IPS-20b (cell line): ENCODE data around the gene F7.

Source experiments
- H3K27ac ChIP-seq: one replicate; pipeline ENCODE4 v1.5.1; 2013; ENCODE audit warnings: low read length
- H3K27me3 ChIP-seq: 2 replicates; pipeline ENCODE4 v1.6.1; 2013; ENCODE audit warnings: mild to moderate bottlenecking, low read length, inconsistent platforms; ENCODE audit not compliant: insufficient read depth
- H3K36me3 ChIP-seq: 2 replicates; pipeline ENCODE4 v1.6.1; 2013; ENCODE audit warnings: low read depth, mild to moderate bottlenecking, inconsistent platforms, low read length, moderate library complexity; ENCODE audit not compliant: insufficient read depth
- H3K4me1 ChIP-seq: 2 replicates; pipeline ENCODE4 v1.6.1; 2013; ENCODE audit warnings: mild to moderate bottlenecking, control low read depth, inconsistent platforms, low read length, moderate library complexity; ENCODE audit not compliant: insufficient read depth
- H3K4me3 ChIP-seq: 2 replicates; pipeline ENCODE4 v1.5.1; 2013; ENCODE audit warnings: mild to moderate bottlenecking, low read length, inconsistent platforms
- H3K9ac ChIP-seq: 2 replicates; pipeline ENCODE4 v1.6.1; 2013; ENCODE audit warnings: low read depth, mild to moderate bottlenecking, inconsistent platforms, low read length, moderate library complexity
- H3K9me3 ChIP-seq: 2 replicates; pipeline ENCODE4 v1.6.1; 2013; ENCODE audit warnings: mild to moderate bottlenecking, low read depth, low read length, inconsistent platforms; ENCODE audit not compliant: insufficient read depth

The F7 gene

DNA sequence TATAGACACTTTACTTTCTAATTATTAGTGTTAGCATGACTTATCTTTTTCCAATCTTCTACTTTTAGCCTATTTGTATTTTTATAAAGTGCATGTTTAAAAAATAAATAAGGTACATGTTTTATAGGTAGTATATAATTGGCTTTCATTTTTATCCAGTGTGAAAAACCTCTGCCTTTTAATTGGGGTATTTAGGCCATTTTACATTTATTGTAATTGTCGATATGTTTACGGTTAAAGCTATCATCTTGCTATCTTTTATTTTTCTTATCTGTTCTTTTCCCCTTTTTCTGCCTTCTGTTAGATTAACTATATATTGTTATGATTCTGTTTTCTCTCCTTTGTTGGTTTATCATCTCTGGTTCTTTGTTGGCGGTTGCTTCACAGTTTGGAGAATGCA, 62.0 kb downstream of the F7 start:
- H3K9ac ChIP-seq, result no peak overlapping the region
- H3K4me3 ChIP-seq, result no peak overlapping the region
- peaks cover 4% of the 10 kb centered on the region; the same call in 1 of the 2 replicates for H3K4me1 ChIP-seq
- H3K27me3 ChIP-seq, result no peaks in the 10 kb centered on the region
- no peak overlapping the region for H3K27ac ChIP-seq
- no peaks in the 10 kb centered on the region for H3K9me3 ChIP-seq
- H3K36me3 ChIP-seq, result peaks cover 43% of the 10 kb centered on the region; the same call in 1 of the 2 replicates

DNA sequence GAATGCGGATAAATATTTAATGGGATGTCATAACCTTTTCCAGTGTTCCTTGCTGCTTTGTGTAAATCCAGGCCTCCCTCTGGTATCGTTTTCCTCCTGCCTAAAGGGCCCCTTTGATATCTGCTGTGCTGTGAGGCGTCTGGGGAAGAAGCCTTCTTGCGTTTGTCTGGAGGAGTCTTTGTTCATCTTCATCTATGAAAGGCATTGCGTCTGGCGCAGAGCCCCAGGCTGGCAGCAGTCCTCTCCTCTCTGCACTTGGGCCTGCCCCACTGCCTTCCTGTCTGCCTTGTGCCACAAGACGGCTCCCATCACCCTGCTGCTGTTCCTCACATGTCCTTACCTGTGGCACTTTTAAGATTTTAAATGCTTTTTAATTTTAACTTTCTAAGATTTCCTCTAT, 62.6 kb downstream of the F7 start:
- Histone ChIP-seq H3K9me3 (no peaks in the 10 kb centered on the region), H3K4me1 (no peaks in the 10 kb centered on the region; the same call in 1 of the 2 replicates), H3K36me3 (peaks cover 49% of the 10 kb centered on the region; the same call in 1 of the 2 replicates), H3K27ac (no peak overlapping the region), H3K27me3 (no peaks in the 10 kb centered on the region), H3K9ac (no peak overlapping the region), H3K4me3 (no peak overlapping the region)

DNA sequence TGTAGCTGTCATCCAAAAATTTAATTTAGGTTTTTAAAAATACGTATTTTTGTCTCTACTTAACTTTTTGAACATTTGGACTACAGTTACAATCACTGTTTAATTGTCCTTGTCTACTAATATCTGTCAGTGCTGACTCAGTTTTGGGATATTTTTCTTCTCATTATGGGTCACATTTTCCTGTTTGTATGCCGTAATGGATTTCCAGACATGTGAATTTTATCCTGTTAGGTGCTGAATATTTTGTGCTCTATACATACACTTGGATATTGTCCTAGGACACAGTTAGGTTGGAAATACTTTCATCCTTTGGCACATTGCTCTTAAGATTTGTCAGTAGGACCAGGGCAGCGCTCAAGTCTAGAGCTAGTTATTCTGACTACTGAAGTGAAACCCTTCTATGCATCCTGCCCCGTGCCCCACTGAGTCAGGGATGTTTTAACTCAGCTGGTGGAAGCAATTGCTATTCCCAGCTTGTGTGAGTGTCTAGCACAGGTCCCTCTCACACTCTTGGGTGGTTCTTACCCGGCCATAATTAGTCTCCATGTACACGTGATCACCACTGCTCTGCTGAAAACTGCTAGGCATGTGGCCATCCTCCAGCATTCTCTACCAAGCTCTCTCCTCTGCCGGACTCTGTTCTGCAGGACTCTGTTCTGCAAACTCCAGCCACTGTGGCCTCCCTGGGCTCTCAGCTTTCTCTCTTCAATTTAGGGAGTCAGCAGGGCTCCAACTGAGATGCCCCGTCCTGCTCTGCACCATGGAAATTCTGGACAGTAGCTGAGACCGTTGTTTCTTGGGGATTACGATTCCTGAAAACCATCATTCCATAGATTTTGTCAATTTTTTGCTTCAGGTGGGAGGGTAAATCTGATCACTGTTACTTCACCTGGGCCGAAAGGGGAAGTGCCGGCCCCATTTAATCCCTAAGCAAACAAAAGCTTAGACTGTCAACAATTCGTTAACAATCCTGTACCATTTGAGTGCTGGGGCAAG, 64.0 kb downstream of the F7 start:
- Histone ChIP-seq H3K36me3 (peaks cover 55% of the 10 kb centered on the region), H3K9ac (no peak overlapping the region), H3K4me3 (no peak overlapping the region), H3K27ac (no peak overlapping the region), H3K4me1 (no peaks in the 10 kb centered on the region), H3K27me3 (no peaks in the 10 kb centered on the region), H3K9me3 (no peaks in the 10 kb centered on the region)
